Suprapubic skin (tissue), 3 donors: Measurements from ENCODE around the gene JADE2.

Source experiments
- CTCF ChIP-seq, 2 donors: fragments of 200-600 bp in 1 of 2; fragments of 450-650 bp in 1 of 2; sonication (generic) in 1 of 2; IDR thresholded peaks; one replicate each; pipeline ENCODE4 v1.5.1; 2016 to 2019; ENCODE audit warnings: antibody characterized with exemption in 2 of 2, mild to moderate bottlenecking in 1 of 2, moderate library complexity in 1 of 2
- EP300 ChIP-seq: sonication (generic); formaldehyde crosslinking; IDR thresholded peaks from one replicate; pipeline ENCODE4 v1.6.1; 2017; ENCODE audit warnings: antibody characterized with exemption

- TF ChIP-seq EP300 (no peak), CTCF (IDR thresholded peaks at IDR 0.05) (no peak)
These were observed 53.3 kb downstream of the JADE2 start for GRCh38 chr5:134578578-134579283.
